SU-DHL-6 (cell line): Measurements from ENCODE around the gene TANGO6.

Experiments used
- H2AFZ ChIP-seq: fragments of 200-600 bp; sonication (generic); 2 replicates; pipeline ENCODE4 v1.6.1; 2014; ENCODE audit warnings: low read depth, mild to moderate bottlenecking, moderate library complexity, mixed read lengths, antibody characterized with exemption, low read length; ENCODE audit not compliant: severe bottlenecking
- H3F3A ChIP-seq: fragments of 200-600 bp; shearing (Covaris generic); 2 replicates; pipeline ENCODE4 v1.6.0; 2016; ENCODE audit warnings: antibody characterized with exemption, mild to moderate bottlenecking; ENCODE audit not compliant: insufficient read depth
- H3K27ac ChIP-seq: fragments of 200-600 bp; sonication (generic); 2 replicates; pipeline ENCODE4 v1.5.1; 2016; ENCODE audit warnings: low read depth, mild to moderate bottlenecking, low read length, moderate library complexity, mixed read lengths
- H3K27me3 ChIP-seq: fragments of 200-600 bp; sonication (generic), shearing (Covaris generic); 2 replicates; pipeline ENCODE4 v1.6.0; 2014; ENCODE audit warnings: mild to moderate bottlenecking, low read length
- H3K36me3 ChIP-seq: fragments of 200-600 bp; sonication (generic); 2 replicates; pipeline ENCODE4 v1.6.1; 2014; ENCODE audit warnings: mild to moderate bottlenecking, low read length, mixed read lengths
- H3K4me2 ChIP-seq: fragments of 300-600, 200-600 bp; shearing (Covaris generic), sonication (generic); 2 replicates; pipeline ENCODE4 v1.6.0; 2014; ENCODE audit warnings: low read length, low read depth, mild to moderate bottlenecking; ENCODE audit not compliant: poor library complexity, severe bottlenecking
- H3K4me3 ChIP-seq: fragments of 200-600 bp; sonication (generic); 2 replicates; pipeline ENCODE4 v1.5.1; 2014; ENCODE audit warnings: antibody characterized with exemption, low read length, mild to moderate bottlenecking, mixed read lengths; ENCODE audit not compliant: insufficient read depth, poor library complexity, severe bottlenecking
- H3K79me2 ChIP-seq: fragments of 200-600 bp; sonication (generic); 2 replicates; pipeline ENCODE4 v1.6.1; 2014; ENCODE audit warnings: mild to moderate bottlenecking, low read length, moderate library complexity; ENCODE audit not compliant: insufficient read depth
- H3K9ac ChIP-seq: fragments of 200-600 bp; sonication (generic); 2 replicates; pipeline ENCODE4 v1.7.0; 2014; ENCODE audit warnings: mild to moderate bottlenecking, low read length
- H3K9me2 ChIP-seq: fragments of 200-600 bp; sonication (generic); replicated peaks from 2 replicates; pipeline ENCODE4 v1.6.1; 2014; ENCODE audit warnings: low read length; ENCODE audit not compliant: insufficient read depth
- H3K9me3 ChIP-seq: fragments of 200-600 bp; sonication (generic); 2 replicates; pipeline ENCODE4 v1.6.1; 2014; ENCODE audit warnings: low read length, mixed read lengths; ENCODE audit not compliant: insufficient read depth
- H4K20me1 ChIP-seq: fragments of 200-600 bp; sonication (generic); 2 replicates; pipeline ENCODE4 v1.6.1; 2014; ENCODE audit warnings: low read depth, mild to moderate bottlenecking, antibody characterized with exemption, low read length, moderate library complexity, mixed read lengths
- CTCF ChIP-seq: fragments of 200-600 bp; sonication (generic); IDR thresholded peaks from one replicate; pipeline ENCODE4 v1.5.1; 2017; ENCODE audit warnings: antibody characterized with exemption, mild to moderate bottlenecking, low read length, moderate library complexity; ENCODE audit not compliant: insufficient read depth, poor library complexity, severe bottlenecking
- EZH2phosphoT487 ChIP-seq: fragments of 200-600 bp; sonication (generic), shearing (Covaris generic); conservative IDR thresholded peaks from 2 replicates; pipeline ENCODE4 v1.6.1; 2018; ENCODE audit warnings: mild to moderate bottlenecking, antibody characterized with exemption, low read length, moderate library complexity, mixed read lengths

Gene TANGO6

GRCh38 chr16:68972013-68972412 lies 128.7 kb downstream of the TANGO6 start:
- Histone ChIP-seq H3K9me3 (no peaks in the 10 kb centered on the region), H3K9me2 (no peaks in the 10 kb centered on the region), H3K27ac (no peak overlapping the region), H3K79me2 (no peaks in the 10 kb centered on the region), H3K9ac (no peak overlapping the region), H3K4me2 (no peak overlapping the region), H3K36me3 (0 out of 2 replicates have a peak, but pooled peaks cover 7% of the 10 kb centered on the region), H3F3A (no peaks in the 10 kb centered on the region), H3K4me3 (no peak overlapping the region), H3K27me3 (no peaks in the 10 kb centered on the region), H4K20me1 (no peaks in the 10 kb centered on the region), H2AFZ (no peak overlapping the region)
- no peak for TF ChIP-seq EZH2phosphoT487
- TF ChIP-seq CTCF: no peak

GRCh38 chr16:68972720-68973119 lies 129.4 kb downstream of the TANGO6 start:
- no peaks in the 10 kb centered on the region for H3F3A ChIP-seq
- H3K9ac ChIP-seq: no peak overlapping the region
- H3K27me3 ChIP-seq: no peaks in the 10 kb centered on the region
- no peaks in the 10 kb centered on the region for H3K9me2 ChIP-seq
- H3K27ac ChIP-seq: no peak overlapping the region
- H3K79me2 ChIP-seq: no peaks in the 10 kb centered on the region
- H3K4me3 ChIP-seq: no peak overlapping the region
- 0 out of 2 replicates have a peak, but pooled peaks cover 7% of the 10 kb centered on the region for H3K36me3 ChIP-seq
- no peak overlapping the region for H3K4me2 ChIP-seq
- TF ChIP-seq CTCF (no peak), EZH2phosphoT487 (no peak)
- no peaks in the 10 kb centered on the region for H3K9me3 ChIP-seq
- no peak overlapping the region for H2AFZ ChIP-seq
- H4K20me1 ChIP-seq: no peaks in the 10 kb centered on the region

- Histone ChIP-seq H3K9me2 (no peaks in the 10 kb centered on the region), H3K4me3 (no peak overlapping the region), H3K27ac (no peak overlapping the region), H3K9ac (no peak overlapping the region), H3K4me2 (no peak overlapping the region), H4K20me1 (no peaks in the 10 kb centered on the region), H3K9me3 (no peaks in the 10 kb centered on the region), H3F3A (no peaks in the 10 kb centered on the region), H3K36me3 (0 out of 2 replicates have a peak, but pooled peaks cover 7% of the 10 kb centered on the region), H2AFZ (no peak overlapping the region), H3K27me3 (no peaks in the 10 kb centered on the region), H3K79me2 (no peaks in the 10 kb centered on the region)
- TF ChIP-seq CTCF (no peak), EZH2phosphoT487 (no peak)
Measured at GRCh38 chr16:68973611-68974120, 130.3 kb downstream of the TANGO6 start.
